SW480 (cell line): ENCODE data around the gene SRC.

Experiments
- DNase-seq: peaks from one replicate; pipeline ENCODE4 v3.0.0-alpha.2; 2016; ENCODE audit warnings: low spot score

The SRC gene

DNA sequence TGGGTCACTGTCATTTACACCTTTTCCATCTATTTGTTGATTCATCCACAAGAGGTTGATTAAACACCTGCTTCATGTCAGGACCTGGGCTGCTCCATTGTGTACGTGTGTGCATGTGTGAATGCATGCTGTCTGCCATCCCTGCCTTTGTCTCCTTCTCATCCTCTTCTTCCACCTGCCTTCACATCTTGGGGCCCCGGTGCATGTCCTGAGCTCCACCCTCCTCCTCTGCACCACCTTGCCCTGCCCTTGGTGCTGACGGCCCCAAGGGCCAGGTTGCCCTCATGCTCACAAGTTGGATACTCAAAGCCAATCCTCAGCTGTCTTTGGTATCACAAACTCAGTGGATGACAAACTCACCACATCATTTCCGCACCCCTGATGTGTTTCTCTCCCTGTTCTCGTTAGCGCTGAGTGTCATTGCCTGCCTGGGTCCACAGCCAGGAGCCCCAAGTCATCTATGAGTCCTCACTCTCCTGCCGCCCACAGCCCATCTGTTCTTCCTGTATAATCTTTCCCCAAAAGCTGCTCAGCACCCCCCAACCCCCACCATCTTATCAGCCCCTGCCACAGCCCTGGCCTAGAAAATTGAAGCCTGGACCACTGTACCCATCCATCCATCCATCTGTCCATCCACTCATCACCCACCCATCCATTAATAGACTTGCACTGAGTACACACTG lies 85.0 kb downstream of the SRC start:
- no peak for DNase-seq

DNA sequence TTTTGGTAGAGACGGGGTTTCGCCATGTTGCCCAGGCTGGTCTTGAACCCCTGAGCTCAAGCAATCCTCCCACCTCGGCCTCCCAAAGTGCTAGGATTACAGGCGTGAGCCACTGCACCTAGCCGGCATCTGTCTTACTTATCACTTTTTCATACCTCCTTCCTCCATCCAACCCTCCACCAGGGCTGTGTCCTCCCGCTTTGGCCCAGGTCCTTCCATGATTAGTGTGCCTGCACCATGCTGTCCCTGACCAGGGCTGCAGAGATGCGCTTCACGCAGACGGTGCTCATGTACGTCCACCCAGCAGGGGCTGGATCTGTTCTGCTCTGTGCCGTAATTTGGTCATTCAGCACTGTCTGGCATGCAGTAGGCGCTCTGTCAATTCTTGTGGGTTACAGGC lies 85.8 kb downstream of the SRC start:
- no peak for DNase-seq

DNA sequence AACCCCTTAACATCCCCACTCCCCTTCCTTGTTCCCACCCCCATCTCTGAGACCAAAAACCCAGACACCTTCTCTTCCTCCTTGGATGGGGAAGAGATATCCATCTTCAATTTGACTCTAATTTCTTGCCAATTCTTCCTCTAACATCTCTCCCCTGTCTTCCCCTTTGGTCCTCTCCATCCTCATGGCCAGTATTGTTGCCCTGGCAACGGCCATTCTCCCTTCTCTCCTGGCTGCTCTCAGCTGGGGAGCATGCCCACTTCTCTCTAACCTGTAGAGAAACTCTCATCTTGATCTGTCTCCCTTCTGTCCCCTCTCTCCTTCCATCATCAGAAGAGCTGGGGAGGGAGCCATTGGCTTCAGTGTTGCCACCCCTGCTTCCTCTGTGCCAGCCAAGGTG lies 86.7 kb downstream of the SRC start:
- no peak for DNase-seq

GRCh38 chr20:37435607-37436006 lies 89.7 kb downstream of the SRC start:
- DNase-seq, result no peak

DNA sequence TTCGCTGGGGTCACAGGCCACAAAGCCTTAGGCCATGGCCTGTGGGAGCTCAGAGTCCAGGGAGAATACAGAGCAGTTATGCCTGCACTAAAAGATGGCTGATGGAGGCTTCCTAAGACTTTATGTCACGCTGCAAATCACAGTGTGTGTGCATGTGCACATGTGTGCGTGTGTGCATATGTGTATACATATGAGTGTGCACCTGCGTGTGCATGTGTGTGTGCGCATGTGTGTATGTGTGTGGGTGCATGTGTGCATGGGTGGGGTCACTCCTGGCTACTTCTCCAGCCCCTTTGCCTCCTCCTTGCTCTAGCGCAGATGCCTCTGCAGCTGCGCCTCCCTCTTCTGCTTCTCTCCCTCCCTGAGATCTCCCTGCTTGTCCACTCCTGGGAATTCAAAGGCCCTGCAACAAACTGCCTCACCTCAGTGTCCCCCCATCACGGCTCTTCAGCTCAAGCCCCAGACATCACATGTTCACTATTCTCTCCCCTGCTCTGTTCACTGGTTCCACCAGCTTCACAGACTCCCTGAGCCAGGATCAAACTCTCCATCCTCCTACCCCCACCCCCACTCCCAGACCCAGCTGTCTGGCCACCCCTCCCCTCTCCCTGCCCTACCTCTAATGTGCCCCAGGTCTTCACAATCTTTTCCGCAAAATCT lies 90.7 kb downstream of the SRC start:
- no peak for DNase-seq

DNA sequence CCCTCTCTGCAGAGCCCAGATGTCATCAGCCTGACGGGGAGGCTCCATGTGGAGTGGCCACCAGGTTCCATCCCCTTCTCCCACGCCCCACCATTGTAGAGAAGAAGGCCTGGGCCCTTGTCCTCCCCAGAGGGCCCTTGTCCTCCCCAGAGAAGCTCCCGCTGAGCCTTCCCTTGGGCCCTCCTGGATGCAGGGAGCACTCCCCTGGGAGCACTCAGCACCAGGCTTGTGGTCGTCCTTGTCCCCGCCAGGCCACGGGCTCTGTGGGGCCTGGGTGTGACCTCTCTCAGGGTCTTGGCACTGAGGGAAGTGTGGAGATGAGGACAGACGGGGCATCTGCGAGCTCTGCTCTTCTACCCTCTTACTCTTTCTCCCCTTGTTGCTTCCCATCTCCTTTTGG lies 91.7 kb downstream of the SRC start:
- no peak for DNase-seq

DNA sequence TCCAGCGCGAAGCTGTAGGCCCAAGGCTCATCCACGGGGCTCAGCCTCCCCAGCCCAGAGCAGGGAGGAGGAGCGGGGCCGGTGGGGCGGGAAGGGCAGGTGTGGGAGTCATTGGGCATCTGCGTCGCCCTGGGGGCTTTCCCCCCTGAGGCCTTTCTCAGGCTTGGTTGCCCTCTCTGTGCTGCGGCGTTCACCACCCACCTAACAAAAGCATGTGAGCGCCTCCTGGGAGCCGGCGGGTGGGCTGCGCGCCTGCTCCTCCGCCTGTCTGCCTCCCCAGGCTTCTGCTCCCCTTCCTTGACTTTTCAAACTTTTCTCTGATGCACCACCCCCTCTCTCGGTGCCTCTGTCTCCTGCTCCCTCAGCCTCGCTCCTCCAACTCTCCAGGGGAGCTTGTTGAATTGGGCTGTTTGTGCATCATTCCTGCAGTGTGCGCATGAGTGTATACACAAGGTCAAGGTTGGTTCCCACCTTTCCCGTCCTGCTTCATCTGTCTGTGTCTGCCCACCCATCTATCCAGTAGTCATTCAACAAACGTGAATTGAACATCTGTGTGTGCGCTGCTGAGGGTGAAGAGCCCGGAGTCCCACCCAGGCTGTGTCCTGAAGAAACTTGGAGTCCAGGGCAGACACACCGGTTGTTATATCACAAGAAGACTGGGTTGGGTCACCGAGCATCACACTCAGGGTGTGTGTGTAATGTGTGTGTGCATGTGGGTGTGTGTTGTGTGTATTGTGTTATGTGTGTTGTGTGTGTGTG lies 92.7 kb downstream of the SRC start:
- DNase-seq, result no peak

DNA sequence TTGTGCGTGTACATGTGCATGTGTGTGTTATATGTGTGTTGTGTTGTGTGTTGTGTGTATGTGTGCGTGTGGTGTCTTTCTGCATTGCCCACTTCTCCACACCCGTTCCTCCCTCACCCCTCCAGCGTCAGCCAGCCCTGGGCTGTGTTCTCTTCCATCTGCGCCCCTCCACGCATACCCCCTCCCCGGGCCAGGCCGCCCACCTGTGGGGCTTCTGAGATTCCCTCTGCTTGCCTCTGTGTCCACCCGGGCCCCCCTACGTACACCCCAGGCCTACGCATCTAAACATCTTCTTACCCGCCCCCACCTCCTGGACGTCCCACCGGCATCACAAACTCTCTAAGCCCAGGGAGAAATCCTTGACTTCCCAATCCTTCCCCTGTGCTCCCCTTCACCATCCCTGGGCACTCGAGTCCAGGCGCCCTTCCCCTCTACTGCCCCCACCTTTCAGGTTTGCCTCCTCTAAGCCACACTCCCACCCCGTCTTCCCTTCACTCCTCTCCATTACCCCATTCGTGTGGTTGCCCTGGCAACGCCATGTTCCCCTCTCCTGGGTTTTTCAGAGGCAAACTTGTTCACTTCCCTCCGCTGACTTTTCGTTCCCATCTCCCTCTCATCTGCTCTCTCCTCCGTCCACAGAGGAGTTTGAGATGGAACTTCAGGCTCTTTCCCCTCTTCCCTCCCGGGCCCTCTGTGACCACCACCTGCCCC lies 93.4 kb downstream of the SRC start:
- no peak for DNase-seq

GRCh38 chr20:37441023-37441422 lies 95.1 kb downstream of the SRC start:
- no peak for DNase-seq

GRCh38 chr20:37442547-37442946 lies 96.6 kb downstream of the SRC start:
- no peak for DNase-seq

- no peak for DNase-seq
Measured at GRCh38 chr20:37442986-37443385, 97.0 kb downstream of the SRC start.

GRCh38 chr20:37443596-37443995 lies 97.7 kb downstream of the SRC start:
- DNase-seq, result no peak

- no peak for DNase-seq
Measured at GRCh38 chr20:37445041-37445440, 99.1 kb downstream of the SRC start.

GRCh38 chr20:37446286-37447032 lies 100.5 kb downstream of the SRC start:
- no peak for DNase-seq

- no peak for DNase-seq
Measured at GRCh38 chr20:37447688-37448087, 101.7 kb downstream of the SRC start.

DNA sequence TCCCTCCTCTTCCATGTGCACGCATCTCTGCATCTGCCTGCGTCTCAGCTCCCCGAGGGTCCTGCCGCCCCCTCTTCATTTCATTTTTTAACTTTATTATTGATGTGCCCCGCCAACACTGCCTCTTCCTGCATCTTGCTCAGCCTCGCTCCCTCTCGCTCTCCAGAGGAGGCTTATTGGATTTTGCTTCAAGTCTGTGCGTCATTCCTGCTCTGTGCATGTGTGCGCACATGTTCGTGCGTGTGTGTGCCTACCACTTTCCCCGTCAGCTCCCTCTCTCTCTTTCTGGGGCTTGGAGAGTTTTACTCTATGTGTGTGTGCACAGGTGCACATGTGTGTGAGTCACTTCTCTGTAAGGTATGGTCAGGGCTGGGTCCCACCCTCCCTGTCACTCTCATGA lies 103.3 kb downstream of the SRC start:
- DNase-seq, result no peak

- DNase-seq, result no peak
Measured at GRCh38 chr20:37450344-37450743, 104.4 kb downstream of the SRC start.

GRCh38 chr20:37451616-37452015 lies 105.7 kb downstream of the SRC start:
- no peak for DNase-seq

GRCh38 chr20:37452236-37452635 lies 106.3 kb downstream of the SRC start:
- DNase-seq, result no peak

GRCh38 chr20:37453288-37453687 lies 107.3 kb downstream of the SRC start:
- no peak for DNase-seq

GRCh38 chr20:37453836-37454235 lies 107.9 kb downstream of the SRC start:
- no peak for DNase-seq
